ENCODE data around the gene BCR. TPM values are rescaled to one million over a fixed set of nuclear protein-coding genes. Genes with fewer than 3 reads are reported as not detected.
A peak's percentile ranks its signal among the peaks of the same experiment; 100 is the strongest.

BCR gene
- total and polyA plus RNA-seq, 2 of the 13 experiments (the other 11 are each of a cell fraction or from before 2014, with no cell fraction given), result 19.9 to 33.6 TPM

- H3K36me3 ChIP-seq (replicated peaks in 1 of 2; ENCODE audit: control insufficient read depth in 1 of 2, insufficient read depth in 2 of 2, low read length in 2 of 2), result peaks cover 6 to 19% of the 10 kb centered on the region in 2 experiments; a peak in 4 of 5 replicates
- H3K9me3 ChIP-seq (ENCODE audit: low read length), result no peaks in the 10 kb centered on the region
- FAIRE-seq (no peak), ATAC-seq (no peak), DNase-seq (ENCODE audit: low spot score) (no peak)
- H3K9ac ChIP-seq (ENCODE audit: insufficient read depth, low read depth, low read length), result peak overlapping the region; percentile 12; the same call in 1 of the 2 replicates
- H3K27ac ChIP-seq (ENCODE audit: extremely low read length, insufficient read depth, low read length), result no peak overlapping the region
- no peak overlapping the region for H2AFZ ChIP-seq (ENCODE audit: low read length)
- peaks cover 47% of the 10 kb centered on the region for H4K20me1 ChIP-seq (ENCODE audit: insufficient read depth, low read length)
- 89% methylated on average over 5 of the region's 5 CpGs for WGBS (ENCODE audit: low lambda C conversion rate)
- H3K4me3 ChIP-seq (replicated peaks in 1 of 3; ENCODE audit: insufficient read depth in 1 of 3, low read depth in 2 of 3, low read length in 3 of 3), result peak overlapping the region in 2 of 3 experiments; percentile 7 to 14; a peak in 2 of 6 replicates
- ChIA-PET CTCF (ENCODE audit: low intra/inter-chr PET ratio, low total read pairs) (no interaction called here), POLR2A (no interaction called here)
- peak overlapping the region; percentile 95 for H3K4me2 ChIP-seq (ENCODE audit: low read depth, low read length)
- no TSS peak for BruUV-seq (replicated peaks)
- no peak for TF ChIP-seq ZNF749 (CRISPR knock-in tag; IDR thresholded peaks at IDR 0.05; ENCODE audit: borderline replicate concordance)
- no peak for TF ChIP-seq ZNF230 (CRISPR knock-in tag; IDR thresholded peaks at IDR 0.05)
- no peak for TF ChIP-seq PRDM10 (CRISPR knock-in tag; IDR thresholded peaks at IDR 0.05; ENCODE audit: low read depth)
- TF ChIP-seq TEF (CRISPR knock-in tag; IDR thresholded peaks at IDR 0.05), result no peak
- no peak for TF ChIP-seq ZNF280D (CRISPR knock-in tag; IDR thresholded peaks at IDR 0.05)
- peaks cover 54% of the 10 kb centered on the region for H3K4me1 ChIP-seq (ENCODE audit: insufficient read depth, low read length)
- intact Hi-C loops (cut with micrococcal nuclease; ENCODE audit: unreplicated experiment), result no loop called here
- peaks cover 80% of the 10 kb centered on the region for H3K79me2 ChIP-seq (ENCODE audit: insufficient read depth, low read length)
- in situ Hi-C loops (cut with HindIII; ENCODE audit: extremely low pct_ligation_motif_present, low pct_unique_long_range_greater_than_20kb), result loop anchor here (5.0 kb wide), 1 partner anchor 33 kb away; no protein-coding TSS in a partner anchor
- no peaks in the 10 kb centered on the region; a peak in 1 of 5 replicates for H3K27me3 ChIP-seq (ENCODE audit: control insufficient read depth in 1 of 2, insufficient read depth in 2 of 2, low read length in 2 of 2)
Observed at GRCh38 chr22:23184764-23185113, 4.4 kb downstream of the BCR start.
